H1 (cell line): ENCODE results near the gene USP20. TPM values are rescaled to one million over a fixed set of nuclear protein-coding genes. Genes with fewer than 3 reads are reported as not detected.

Experiments used
- CBX8 ChIP-seq: fragments of 300-800, 300-1000 bp; sonication (generic); IDR thresholded peaks from 2 replicates; pipeline ENCODE4 v1.7.1; 2016; ENCODE audit warnings: low read depth, low read length, borderline replicate concordance
- CHD2 ChIP-seq: IDR thresholded peaks from 2 replicates; pipeline ENCODE4 v1.6.1; 2012; ENCODE audit warnings: low read length, improper control_type of control experiment
- CTCF ChIP-seq, 3 experiments: IDR thresholded peaks; 1 replicate in 2 of 3; 2 replicates in 1 of 3; pipeline versions ENCODE4 v1.5.1 to v1.6.1; 2011; ENCODE audit warnings: low read length in 3 of 3, mild to moderate bottlenecking in 3 of 3, inconsistent platforms in 2 of 3, low read depth in 1 of 3, moderate library complexity in 1 of 3; ENCODE audit not compliant: insufficient read depth in 1 of 3; ENCODE audit errors: control extremely low read depth in 1 of 3
- RBBP5 ChIP-seq: IDR thresholded peaks from 2 replicates; pipeline ENCODE4 v1.7.1; 2012; ENCODE audit warnings: low read depth, mild to moderate bottlenecking, inconsistent platforms, low read length, moderate library complexity, borderline replicate concordance
- TBP ChIP-seq: IDR thresholded peaks from 2 replicates; pipeline ENCODE4 v1.6.1; 2011; ENCODE audit warnings: low read depth, low read length, improper control_type of control experiment
- ZNF274 ChIP-seq: IDR thresholded peaks from 2 replicates; pipeline ENCODE4 v1.7.0; 2012; ENCODE audit warnings: low read length, borderline replicate concordance; ENCODE audit errors: extremely low read depth
- polyA plus RNA-seq, 7 experiments: library from polyadenylated mRNA; depleted of rRNA in 3 of 7; stranded (reverse) in 5 of 7; unstranded in 2 of 7; fragments of >200 nt in 5 of 7; fragments of 200-250 nt in 2 of 7; gene quantifications; 1 replicate in 5 of 7; 2 replicates in 1 of 7; 4 replicates in 1 of 7; pipeline versions ENCODE4 v1.2.1 to v1.2.3, GENCODE V29; 2011 to 2013; ENCODE audit warnings: missing spikeins in 2 of 7, mixed read lengths in 2 of 7
- total RNA-seq: library from RNA; stranded (reverse); fragmentation: NEBNext Ultra II Directional; extraction: Animal tissue kit (Norgen Biotek cat#: 25700); gene quantifications from 2 replicates; pipeline ENCODE4 v1.2.1, GENCODE V29; 2021

USP20 gene
- total and polyA plus RNA-seq, 2 of the 8 experiments (the other 6 are each of a cell fraction or from before 2014, with no cell fraction given) = 13.4 to 23.0 TPM

- TF ChIP-seq CTCF (IDR thresholded peaks at IDR 0.05; ENCODE audit: control extremely low read depth in 1 of 3, insufficient read depth in 1 of 3, low read depth in 1 of 3, low read length in 3 of 3) = no peak
- no peak for TF ChIP-seq ZNF274
- TF ChIP-seq TBP = peak; percentile 73
- no peak for TF ChIP-seq CHD2
- TF ChIP-seq CBX8 = no peak
- TF ChIP-seq RBBP5 = peak; percentile 89
Observed at GRCh38 chr9:129802833-129803675, 32.2 kb upstream of the USP20 start, which contains the start of gene TOR1B (continued).
